Skin epidermis (tissue), 12 donors: ENCODE data around the gene GTF2A1.

Experiments
- H3K27ac ChIP-seq, 21 experiments: fragments of 200-600 bp; sonication (generic) in 11 of 21; one replicate each; pipeline ENCODE4 v1.5.0; 2020; ENCODE audit warnings: mild to moderate bottlenecking in 3 of 21, inconsistent platforms in 2 of 21, moderate library complexity in 2 of 21
- H3K4me3 ChIP-seq, 7 experiments: fragments of 200-600 bp; sonication (generic) in 2 of 7; one replicate each; pipeline ENCODE4 v1.5.0; 2020; ENCODE audit warnings: inconsistent platforms in 2 of 7, mild to moderate bottlenecking in 2 of 7, moderate library complexity in 1 of 7

Gene GTF2A1

DNA sequence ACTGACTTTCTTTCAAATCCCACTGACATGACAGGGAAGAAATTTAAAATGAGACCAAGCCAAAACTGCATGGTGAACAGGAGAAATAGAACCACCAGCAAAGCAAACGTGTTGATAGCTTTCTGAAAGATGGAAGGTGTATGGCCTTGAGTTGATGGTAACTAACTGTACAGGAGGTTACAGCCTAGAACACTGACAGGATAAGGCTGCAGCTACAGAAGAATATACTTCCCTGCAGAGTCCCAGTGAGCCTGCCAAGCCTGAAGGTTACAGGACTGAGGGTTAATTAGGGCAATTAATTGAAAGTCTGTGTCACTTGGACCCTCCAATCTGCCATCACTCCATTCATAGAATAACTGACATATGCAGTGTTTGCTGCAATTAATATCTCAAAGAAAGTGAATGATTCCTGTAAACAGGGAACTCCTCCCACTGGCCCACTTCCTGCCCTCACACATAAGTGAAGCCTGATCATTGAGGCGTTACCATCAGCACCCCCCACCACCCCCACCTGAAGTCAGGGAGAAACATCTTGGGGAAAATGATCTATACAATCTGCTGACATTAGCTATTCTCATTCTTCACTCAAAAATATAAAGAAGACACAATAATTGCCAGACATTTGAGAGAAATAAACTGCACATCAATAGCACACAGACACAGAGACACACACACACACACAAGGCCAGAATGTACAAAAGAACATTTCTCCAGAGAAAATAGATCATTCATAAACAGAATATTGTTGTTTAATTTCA, 73.4 kb downstream of the GTF2A1 start:
- no peak overlapping the region for H3K27ac ChIP-seq
- no peak overlapping the region for H3K4me3 ChIP-seq

DNA sequence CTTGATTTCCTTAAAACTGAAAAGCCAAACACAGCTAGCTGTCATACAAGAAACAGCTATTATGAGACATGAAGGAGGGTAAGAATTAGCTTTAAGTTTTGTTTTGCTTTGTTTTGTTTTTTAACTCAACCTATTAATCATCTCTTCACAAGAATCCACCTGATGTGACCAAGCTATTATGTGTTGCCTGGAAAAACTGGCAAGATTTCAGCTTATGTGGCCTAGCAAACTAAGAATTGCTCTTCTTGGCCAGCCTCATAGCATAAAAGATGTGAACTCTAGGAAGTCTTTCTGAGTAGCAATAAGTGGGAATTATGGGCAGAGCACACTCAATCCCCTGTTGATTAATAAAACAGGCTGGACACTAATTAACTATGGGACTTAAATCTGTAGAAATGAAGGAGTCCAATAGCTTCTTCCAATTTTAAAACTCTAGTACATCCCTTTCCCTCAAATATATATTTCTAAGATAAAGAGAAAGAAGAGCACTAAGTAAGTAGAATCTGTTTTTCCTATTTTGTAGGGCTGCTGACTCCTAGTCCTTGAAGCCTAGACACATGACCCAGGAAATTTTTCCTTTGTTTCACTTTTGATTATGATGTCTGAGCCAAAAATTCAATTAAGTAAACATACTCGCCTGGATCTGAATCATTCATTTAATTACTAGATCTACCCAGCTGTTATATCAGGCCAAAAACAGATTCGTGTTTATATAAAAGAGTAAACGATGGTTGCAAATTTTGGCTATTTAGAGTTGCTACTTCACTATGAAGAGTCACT, 75.7 kb downstream of the GTF2A1 start:
- H3K27ac ChIP-seq, result peak overlapping the region in 1 of 21 experiments; percentile 8
- H3K4me3 ChIP-seq, result no peak overlapping the region

DNA sequence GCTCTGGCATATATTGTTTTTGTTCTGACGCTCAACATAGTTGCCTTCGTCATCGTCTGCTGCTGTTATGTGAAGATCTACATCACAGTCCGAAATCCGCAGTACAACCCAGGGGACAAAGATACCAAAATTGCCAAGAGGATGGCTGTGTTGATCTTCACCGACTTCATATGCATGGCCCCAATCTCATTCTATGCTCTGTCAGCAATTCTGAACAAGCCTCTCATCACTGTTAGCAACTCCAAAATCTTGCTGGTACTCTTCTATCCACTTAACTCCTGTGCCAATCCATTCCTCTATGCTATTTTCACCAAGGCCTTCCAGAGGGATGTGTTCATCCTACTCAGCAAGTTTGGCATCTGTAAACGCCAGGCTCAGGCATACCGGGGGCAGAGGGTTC, 77.0 kb downstream of the GTF2A1 start:
- Histone ChIP-seq H3K4me3 (no peak overlapping the region), H3K27ac (peak overlapping the region in 1 of 21 experiments; percentile 8)

DNA sequence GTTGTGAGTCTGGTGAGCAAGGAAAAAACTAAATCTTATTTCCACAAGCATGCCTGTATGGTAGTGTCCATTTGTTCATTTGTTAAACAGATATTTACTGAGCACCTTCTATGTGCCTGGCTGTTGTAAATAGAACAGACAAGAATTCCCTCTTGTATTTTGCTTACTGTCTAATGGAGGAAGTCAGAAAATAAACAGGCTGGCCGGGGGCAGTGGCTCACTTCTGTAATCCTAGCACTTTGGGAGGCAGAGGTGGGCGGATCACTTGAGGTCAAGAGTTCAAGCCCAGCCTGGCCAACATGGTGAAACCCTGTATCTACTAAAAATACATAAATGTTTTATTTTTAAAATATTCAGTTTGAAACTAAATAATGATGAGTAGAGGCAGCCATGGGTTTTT, 79.3 kb downstream of the GTF2A1 start:
- no peak overlapping the region for H3K27ac ChIP-seq
- no peak overlapping the region for H3K4me3 ChIP-seq

DNA sequence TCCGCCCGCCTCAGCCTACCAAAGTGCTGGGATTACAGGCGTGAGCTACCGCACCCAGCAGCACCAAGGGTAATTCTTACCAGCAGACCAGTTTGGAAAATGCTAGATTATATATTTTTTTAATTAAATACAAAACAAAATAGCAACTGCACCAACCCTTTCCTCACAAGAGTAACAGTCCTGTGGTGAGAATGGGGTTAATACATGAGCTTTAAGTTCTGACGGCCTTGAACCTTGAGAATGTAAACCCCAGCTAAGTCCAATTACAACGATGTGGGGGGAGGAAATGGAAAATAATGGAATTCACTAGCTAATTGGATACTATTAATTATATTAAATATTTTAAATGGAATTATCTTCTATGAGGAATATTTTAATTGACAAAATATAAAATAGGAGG, 82.3 kb downstream of the GTF2A1 start:
- no peak overlapping the region for H3K4me3 ChIP-seq
- no peak overlapping the region for H3K27ac ChIP-seq

DNA sequence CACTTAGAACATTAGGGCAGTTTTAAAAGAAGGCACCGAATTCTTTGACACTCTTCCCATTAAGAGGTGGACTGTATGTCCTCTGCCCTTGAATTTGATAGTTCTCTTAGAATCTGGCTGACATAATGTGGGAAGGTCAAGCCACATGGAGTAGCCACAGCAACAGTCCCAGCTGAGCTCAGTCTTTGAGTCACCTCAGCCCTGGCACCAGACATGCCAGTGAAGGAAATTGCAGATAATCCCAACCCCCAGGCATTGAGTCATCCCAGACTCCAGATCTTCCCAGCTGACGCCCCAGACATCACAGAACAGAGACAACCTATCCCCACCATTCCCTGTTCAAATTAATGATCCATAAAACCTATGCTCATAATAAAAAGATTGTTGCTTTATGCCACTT, 83.4 kb downstream of the GTF2A1 start:
- H3K27ac ChIP-seq, result no peak overlapping the region
- H3K4me3 ChIP-seq, result no peak overlapping the region

DNA sequence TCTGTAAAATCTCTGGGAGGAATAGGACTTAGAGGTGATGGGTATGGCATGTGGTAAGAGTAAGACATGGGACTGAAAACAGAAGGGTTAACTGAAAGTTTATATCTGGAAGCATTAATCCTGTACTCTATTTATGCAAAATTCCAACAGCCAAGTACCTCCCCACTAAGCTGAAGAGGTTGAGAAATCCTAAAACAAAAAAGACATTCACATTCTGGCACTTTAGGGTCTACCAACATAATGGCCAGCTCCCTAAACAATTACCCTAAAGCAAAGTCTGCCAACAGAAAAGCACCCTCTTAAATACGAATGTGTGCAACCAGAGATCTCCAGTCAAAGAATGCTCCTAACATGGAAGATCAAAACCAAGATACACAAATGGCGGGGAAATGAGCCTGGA, 87.4 kb downstream of the GTF2A1 start:
- Histone ChIP-seq H3K4me3 (no peak overlapping the region), H3K27ac (no peak overlapping the region)

DNA sequence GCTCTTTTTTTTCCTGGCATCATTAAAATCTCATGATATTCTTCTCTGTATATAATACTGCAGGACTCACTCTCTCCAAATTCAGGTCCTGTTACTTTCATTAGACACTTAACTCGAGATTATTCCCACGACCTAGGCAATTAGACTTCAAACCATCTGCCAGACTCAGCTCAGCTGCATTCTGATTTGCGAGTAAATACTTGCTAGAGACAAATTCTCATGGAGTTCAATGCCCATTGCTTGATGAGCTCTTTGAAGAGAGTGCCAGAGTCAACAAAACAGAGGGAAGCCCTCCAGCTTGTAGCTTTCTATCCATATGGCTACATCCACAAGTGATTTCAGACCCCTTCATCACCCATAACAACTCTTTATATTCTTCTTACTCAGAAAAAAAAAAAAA, 88.3 kb downstream of the GTF2A1 start:
- Histone ChIP-seq H3K27ac (no peak overlapping the region), H3K4me3 (no peak overlapping the region)

DNA sequence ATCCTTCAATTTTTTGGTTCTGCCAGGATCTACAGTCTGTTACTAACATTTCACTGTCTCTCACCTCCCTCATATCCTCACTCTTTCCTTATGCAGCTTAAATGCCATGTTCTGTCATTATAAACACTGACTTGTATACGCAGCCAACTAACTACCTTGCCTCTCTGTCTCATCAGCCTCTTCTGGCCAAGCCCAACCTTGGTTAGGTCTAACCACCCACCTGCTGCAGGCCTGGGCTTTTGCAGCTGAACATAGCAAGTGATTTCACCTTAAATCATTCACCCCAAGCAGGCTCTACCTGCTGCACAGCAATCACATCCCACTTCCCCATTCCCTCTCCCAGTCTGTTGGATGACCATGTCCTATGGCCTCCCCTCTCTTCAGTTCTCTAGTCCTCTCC, 91.5 kb downstream of the GTF2A1 start:
- H3K27ac ChIP-seq, result no peak overlapping the region
- H3K4me3 ChIP-seq, result no peak overlapping the region

DNA sequence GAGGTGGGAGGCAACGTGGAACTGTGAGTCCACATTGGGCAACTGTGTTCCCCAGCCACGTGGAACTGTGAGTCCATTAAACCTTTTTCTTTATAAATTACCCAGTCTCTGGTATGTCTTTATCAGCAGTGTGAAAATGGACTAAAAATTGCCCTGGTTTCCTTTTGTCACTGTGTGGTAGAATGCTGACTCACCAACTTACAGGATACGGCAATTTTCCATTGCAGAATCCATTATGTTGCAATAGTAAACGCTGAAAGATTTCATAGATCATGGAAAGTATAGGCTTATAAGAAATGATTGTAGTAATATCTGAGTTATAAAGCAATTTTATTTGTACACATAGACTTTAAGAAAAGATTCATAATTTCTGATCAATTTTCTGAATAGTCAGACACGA, 93.0 kb downstream of the GTF2A1 start:
- no peak overlapping the region for H3K27ac ChIP-seq

DNA sequence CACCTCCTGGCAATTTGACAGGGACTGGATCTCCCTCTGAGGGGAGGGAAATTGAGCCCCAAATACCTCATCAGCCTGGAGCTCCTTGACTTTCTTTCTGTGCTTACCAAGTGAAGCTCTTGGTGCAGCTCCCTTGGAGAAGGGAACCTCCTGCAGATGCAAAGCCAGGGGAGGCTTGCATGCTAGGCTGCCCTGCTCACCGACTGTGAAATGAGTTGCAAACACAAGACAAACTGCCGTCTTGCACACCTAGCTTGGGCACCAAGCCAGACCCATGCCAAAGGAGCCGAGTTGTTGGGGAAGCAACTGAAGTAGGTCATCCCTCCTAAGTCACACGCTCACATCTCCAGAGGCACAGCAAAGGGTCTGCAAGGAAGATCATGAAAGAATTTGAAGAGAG, 95.2 kb downstream of the GTF2A1 start:
- Histone ChIP-seq H3K4me3 (no peak overlapping the region), H3K27ac (no peak overlapping the region)

More for the DNA sequence above, 93.0 kb downstream of the GTF2A1 start:
- no peak overlapping the region for H3K4me3 ChIP-seq
